Fibroblast of skin of right quadriceps (primary cell): ENCODE results near the gene FSD1.

Source experiments
- DNase-seq: peaks from one replicate; pipeline ENCODE4 v3.0.0-alpha.2; 2013

FSD1 gene

GRCh38 chr19:4366666-4367335 is 62.4 kb downstream of the FSD1 start:
- no peak for DNase-seq

- no peak for DNase-seq
Measured at GRCh38 chr19:4367336-4367723, 62.9 kb downstream of the FSD1 start.

GRCh38 chr19:4367781-4368127 is 63.4 kb downstream of the FSD1 start:
- DNase-seq = no peak

GRCh38 chr19:4368128-4368820 is 63.9 kb downstream of the FSD1 start:
- DNase-seq = peak; percentile 13

- DNase-seq = no peak
Measured at GRCh38 chr19:4369109-4369887, 64.9 kb downstream of the FSD1 start.

- peak; percentile 28 for DNase-seq
Measured at GRCh38 chr19:4369888-4370260, 65.5 kb downstream of the FSD1 start.

- DNase-seq = no peak
Measured at GRCh38 chr19:4370418-4371041, 66.1 kb downstream of the FSD1 start.

GRCh38 chr19:4371247-4372164 is 67.1 kb downstream of the FSD1 start:
- no peak for DNase-seq

GRCh38 chr19:4372165-4373012 is 68.0 kb downstream of the FSD1 start:
- no peak for DNase-seq

GRCh38 chr19:4373013-4373367 is 68.6 kb downstream of the FSD1 start:
- DNase-seq = no peak
